ENCODE measurements around the gene GORASP1.

Gene GORASP1

DNA sequence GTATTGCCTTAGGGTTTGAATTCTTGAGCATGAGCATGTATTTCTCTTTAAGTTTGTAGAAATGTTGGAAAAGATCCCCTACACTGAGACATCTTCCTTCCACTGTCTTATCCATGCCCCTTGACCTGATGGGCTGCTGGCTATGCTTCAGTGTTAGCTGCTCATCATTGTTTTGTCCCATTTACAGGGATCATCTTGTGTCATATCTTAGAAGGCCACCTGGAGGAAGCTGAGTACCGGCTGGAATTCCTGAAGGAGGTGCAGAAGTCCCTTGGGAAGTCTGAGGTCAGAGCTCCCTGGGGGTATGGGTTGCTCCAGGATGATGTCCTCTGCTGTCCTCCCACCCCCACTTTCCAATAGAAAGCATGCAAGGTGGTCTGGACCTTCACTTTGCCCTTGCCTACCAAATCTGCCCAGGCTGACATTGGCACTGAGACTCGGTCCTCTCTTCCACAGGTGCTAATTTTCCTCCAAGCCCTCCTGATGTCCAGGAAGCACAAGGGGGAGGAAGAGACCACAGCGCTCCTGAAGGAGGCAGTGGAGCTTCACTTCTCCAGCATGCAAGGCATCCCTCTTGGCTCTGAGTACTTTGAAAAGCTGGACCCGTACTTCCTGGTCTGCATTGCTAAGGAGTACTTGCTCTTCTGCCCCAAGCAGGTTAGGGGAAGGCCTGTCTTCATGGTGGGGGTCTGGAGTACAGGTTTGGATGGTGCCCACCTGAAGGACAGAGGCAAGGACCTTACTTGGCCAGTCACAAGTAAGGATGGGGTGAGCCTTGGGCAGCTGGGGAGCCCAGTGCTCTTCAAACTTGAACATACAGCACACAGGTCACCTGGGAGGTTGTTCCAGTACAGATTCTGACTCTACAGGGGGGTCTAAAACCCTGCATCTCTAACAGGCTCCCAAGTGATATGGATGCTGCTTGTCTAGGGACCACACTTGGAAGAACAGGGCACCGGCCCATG lies 17.7 kb upstream of the GORASP1 start:
- DNase-seq, result no peak

DNA sequence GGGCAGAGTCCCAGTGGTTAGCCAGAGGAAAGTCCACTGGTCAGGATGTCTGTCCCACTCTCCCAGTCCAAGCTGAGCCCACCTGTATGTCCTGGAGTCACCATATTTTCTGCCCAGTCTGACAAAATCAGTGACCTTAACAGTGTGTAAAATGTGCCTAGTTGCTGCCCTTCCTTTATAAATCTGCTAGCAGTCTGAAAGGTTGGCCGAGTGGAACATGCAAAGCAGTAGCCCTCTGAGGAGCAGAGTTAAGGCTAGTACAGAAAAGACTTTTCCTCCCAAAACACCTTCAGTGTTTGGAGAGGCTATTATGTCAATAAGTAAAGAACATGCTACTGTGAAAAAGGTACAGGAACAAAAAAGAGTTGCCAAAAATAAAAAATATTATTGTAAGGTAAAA lies 15.4 kb upstream of the GORASP1 start:
- DNase-seq, result no peak

DNA sequence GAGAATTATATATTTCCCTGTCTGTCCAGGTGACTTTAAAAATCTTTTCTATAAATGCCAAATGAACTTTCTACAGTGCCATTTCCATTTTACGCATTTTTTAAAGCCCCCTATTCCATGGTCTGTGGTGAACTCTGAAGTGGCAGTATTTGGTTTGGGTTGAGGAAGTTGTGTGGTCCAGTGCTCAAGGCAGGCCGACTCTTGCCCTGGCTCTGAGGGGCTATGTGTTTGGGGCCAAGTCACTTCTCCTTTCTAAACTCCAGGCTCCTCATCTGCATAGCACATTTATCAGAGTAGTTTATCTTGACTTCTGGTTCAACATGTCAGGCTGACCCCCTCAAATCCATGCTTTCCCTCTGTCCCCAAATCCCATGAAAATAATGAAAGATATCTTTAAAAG lies 14.2 kb upstream of the GORASP1 start:
- DNase-seq, result no peak

DNA sequence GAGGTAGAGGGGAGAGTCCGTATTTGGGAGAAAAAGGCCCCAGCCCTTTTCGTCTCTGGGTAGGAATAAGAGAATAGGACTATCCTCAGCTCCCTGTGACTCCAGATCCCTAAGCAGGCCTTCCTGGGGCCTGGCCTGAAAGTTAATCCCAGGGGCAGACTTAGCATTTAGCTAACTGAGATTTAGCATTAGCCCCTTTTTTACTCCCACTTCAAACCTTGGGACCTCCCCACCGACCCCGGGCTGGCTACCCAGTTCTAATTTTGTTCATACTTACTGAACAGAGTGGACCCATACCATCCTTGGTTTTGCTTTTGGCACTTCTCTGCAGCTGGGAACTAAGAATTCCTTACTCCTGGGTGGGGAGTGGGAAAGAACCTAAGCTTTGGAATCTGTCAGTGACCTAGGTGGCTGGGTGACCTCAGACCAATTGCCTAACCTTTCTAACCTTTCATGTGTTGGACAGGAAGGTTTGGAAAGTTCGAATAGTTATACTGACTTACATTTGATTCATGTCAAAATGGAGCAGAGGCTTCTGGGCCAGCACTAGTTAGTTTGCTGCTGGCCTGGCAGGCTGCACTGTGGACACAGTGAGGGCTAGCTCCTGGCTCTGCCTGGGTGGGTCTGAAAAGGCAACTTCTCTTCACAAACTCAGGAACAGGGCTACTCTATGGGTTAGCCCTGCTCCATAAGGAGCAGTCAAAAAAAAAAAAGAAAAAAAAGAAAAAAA lies 11.7 kb upstream of the GORASP1 start:
- DNase-seq, result no peak

DNA sequence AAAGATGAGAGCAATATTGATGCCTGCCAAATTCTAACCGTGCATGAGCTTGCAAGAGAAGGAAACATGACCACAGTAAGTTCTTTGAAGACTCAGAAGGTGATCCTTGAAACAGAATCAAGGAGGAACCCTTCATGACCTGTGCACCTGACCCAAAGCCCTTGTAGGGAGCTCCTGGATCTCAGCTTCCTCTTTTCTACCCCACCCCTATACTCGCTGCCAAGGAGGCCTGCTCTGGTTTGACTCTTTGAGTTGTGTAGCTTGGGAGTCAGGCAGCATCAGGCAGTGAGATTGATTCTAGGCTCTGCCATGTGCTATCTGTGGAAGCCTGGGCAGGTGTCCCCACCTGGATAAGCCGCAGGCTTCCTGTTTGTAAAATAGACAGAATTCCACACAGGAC lies 10.7 kb upstream of the GORASP1 start:
- no peak for DNase-seq

DNA sequence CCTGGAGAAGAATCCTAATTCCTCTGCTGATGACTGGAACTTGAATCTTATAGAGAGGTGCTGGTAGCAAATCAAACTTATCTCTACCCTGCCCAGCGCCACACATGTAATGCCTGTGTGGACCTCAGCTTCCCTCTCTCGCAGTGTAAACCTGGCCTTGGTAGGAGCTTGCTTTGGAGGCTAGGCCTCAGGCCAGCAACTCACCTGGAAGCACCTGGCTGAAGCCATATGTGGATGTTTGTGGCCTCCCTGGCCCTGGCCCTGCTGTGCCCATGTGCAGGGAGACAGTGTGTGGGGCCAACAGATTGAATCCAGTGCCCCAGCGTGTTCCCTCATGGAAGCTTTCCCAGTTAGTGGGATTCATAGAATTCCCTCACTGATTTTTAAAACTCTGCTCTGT lies 8.4 kb upstream of the GORASP1 start:
- no peak for DNase-seq

DNA sequence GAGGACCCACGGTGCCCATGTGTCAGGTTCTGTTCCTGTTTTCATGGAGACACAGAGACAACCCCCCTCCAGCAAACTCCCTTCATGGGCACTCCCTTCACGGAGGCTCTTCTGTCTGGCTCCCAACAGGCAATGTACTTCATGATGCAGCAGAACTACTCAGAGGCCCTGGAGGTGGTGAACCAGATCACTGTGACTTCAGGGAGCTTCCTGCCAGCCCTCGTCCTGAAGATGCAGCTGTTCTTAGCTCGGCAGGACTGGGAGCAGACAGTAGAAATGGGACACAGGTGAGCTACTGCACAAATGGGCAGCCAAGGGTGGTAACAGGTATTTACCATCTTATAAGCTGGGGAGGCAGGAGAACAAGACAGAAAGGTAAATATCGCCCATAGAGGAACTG lies 7.0 kb upstream of the GORASP1 start:
- no peak for DNase-seq

DNA sequence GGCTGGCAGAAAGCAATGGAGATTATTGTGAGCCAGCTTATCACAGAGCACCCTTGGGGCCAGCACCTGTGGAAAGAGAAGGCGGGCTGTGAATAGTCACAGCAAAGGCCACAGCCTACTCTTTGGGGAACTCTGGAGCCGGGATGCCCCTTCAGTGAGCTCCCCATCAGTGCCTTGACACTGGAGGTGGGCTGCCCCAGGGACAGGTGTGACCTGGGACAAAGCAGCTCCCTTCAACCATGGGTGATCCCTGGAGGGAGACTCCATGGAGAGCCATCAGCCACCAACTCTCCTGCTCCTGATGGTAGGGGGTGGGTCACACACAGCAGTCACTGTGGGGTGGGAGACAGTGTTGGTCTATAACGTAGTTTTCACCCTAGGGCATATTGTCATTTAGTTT lies 5.9 kb upstream of the GORASP1 start:
- no peak for DNase-seq

DNA sequence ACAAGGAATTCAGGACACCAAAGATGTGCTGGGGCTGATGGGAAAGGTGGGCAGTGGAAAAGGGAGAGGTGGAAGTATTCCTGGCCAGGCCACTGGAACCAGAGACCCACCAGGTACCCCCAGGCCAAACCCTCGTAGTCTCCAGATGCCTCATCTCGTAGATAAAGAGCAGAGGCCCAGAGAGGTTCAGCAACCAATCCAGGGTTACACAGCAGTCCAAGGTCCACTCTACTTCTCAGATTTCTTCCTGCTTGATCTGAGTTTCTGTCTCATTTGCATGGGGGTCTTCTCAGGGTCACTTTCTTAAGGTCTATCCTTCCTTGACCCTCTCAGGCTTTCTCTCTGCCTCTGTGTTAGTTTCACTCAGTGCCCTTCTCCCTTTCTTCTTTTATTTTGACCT lies 5.1 kb upstream of the GORASP1 start:
- DNase-seq, result no peak

DNA sequence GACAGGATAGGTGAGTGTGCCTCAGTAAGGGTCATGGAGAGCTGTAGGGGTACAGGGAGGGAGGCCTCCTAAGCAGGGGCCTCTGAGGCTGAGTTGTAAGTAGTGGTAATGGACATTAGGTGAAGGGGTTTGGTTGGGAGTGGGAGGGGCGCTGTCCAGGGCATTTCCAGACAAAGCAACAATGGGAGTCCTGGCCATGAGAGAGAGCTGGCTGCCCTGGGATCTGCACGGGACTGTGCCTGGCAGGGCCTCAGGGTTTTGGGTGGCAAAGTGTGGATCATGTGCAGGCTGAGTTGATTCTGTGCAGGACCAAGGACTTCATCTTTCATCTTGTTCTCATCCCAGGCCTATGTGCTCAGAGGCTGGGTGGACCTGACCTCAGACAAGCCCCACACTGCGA lies 4.7 kb upstream of the GORASP1 start:
- DNase-seq, result no peak

DNA sequence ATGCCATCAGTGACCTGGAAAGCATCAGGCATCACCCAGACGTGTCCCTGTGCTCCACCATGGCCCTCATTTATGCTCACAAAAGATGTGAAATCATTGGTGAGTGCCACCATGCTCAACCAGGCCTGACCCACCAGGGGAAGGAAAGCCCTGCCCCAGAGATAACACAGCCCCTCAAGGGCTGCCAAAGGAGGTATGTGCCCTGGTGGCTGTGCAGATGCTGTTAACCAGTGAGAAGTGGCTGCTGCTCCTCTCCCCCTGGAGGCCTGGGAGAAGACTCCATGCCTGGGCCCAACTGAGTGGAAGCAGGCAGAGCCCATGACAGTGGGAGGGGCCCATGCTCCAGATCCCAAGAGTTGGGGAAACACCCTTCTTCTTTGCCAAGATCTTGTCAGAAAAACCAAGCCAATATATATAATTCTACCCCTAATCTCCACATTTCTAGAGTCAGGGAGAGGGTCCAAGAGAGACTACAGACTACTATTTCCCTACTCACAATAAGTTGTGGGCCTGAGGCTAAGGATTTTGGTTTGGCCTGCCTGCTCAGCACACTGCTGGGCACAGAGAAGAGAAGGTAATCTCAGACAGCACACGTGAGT lies 2.7 kb upstream of the GORASP1 start:
- no peak for DNase-seq

DNA sequence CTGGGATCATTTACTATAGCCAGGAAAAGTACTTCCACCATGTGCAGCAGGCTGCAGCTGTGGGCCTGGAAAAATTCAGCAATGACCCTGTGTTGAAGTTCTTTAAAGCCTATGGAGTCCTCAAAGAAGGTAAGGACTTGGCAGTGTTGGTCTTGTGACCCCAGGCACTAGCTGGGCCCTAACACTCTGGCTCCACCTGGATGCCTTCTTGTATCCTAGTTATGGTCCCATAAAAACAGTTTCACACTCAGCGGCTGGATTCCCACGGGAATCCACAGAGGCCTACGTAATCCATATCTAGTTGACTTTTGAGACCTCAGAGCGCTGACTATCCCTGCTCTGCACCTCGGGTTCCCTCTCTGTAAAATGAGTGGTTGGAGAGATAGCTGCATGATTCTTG lies 1.7 kb upstream of the GORASP1 start:
- no peak for DNase-seq

DNA sequence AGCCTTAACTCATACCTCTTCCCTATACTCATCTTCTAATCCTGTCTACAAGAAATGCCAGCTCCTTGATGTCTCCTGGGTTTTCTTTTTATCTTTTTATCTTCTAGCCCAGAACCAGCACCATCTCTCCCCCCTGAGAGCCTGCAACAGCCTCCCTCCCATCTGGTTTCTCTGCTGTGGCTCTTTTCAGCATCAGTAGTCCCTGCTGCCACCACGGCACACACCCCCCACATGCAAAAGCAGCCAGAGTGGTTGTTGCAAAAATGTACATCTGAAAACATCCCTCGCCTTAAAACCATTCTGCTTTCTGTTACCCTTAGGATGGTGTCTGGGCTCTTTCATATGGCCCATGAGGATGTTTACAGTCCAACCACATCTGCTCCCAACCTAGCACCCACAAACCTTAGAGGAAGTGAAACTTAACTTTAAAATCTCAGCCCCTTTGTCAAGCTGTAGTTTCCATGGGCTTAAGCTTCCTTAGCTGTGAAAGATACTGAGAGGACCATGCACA lies 828 bp upstream of the GORASP1 start:
- no peak for DNase-seq

DNA sequence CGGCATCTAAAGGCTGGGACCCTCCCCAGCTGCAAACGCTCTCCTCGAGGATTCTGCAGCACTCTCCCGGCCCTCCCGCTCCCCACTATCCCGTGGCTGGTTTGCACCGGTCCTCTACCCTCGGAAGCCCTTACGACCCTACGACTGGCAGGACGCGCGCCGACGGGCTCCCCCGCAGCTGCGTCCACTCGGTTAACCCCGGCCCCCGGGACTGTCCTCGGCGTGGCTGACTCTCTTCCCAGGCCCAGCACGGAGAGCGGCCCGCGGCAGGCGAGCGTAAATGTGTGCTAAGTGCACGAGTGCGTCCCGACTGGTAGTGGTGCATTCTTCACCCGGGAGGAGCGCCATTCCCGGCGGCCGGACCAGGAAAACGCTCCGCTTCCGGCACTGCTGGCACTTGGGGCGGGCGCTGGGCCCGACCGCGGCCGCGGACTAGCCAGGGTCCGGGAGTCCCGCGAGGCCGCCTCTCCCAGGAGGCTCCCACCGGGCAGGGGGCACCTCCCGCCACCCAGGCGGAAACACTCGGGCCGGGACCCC lies 508 bp downstream of the GORASP1 start:
- no peak for DNase-seq

DNA sequence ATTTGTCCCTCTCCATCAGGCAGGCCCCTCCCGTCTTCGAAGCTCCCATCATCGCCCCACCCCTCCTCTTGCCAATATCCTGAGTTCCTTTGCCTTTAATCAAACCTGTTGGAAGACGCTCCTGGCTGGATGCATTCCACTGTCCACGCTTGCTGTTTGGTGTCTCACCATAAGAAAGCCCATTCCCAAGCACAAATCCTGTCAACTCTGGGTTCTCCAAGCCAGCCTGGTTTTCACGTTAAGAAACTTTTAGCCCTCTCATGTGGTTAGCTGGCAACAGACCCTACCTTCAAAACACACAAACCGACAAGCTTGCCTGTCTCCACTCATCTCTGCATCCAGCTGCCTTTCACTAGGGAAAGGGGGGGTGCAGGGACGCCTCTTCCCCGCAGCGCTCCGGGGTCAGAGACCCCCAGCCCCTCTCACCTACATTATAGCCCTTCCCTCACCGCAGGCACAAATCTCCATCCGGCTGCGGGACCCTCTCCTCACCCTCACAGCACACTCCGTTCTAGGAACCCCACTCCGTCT lies 1.1 kb downstream of the GORASP1 start:
- no peak for DNase-seq

DNA sequence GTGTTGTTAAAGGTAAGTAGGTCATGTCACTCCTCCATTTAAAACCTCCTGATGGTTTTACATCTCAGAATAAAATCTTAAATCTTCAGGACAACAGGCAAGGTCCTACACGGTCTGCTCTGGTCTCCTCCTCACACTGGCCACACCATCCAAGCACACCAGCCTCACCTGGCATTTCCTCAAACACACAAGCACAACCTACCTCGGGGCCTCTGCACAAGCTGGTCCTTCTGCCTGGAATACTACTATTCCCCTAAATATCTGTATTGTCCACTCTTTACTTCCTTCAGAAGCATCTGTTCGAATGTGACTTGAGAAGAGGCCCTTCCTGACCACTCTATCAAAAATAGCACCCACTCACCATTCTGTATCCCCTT lies 1.8 kb downstream of the GORASP1 start:
- no peak for DNase-seq

DNA sequence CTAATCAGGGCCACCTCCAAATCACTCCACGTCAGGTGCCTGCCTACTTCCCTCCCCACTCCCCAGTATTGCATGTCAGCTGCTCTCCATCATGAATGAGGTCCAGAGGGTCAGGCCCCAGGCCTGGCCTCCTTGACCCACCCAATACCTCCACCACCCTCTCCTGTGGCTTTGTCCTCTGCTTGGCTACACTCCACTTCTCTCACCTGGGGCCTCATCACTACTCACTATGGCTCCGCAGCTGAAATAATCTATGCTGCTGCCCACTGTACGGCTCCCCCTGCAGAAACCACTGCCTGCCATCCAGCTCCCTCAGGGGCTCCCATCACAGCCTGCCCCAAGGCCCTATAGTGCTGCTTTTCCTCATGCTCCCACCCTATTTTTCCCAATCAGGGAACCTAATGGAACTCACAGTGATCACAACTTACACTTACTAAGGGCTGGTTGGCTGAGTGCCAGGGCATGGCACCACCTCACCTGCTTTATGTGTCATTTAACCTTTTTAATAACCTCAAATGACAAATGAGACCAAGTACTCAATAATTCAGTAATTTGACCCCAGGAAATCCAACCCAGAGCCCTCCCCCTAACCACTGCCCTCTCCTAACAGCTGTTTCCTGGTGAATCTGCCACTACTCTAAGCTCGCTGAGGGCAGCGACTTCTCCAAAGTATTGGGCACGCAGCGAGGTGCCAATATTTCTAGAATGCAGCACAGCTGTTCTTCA lies 2.3 kb downstream of the GORASP1 start:
- DNase-seq, result no peak

DNA sequence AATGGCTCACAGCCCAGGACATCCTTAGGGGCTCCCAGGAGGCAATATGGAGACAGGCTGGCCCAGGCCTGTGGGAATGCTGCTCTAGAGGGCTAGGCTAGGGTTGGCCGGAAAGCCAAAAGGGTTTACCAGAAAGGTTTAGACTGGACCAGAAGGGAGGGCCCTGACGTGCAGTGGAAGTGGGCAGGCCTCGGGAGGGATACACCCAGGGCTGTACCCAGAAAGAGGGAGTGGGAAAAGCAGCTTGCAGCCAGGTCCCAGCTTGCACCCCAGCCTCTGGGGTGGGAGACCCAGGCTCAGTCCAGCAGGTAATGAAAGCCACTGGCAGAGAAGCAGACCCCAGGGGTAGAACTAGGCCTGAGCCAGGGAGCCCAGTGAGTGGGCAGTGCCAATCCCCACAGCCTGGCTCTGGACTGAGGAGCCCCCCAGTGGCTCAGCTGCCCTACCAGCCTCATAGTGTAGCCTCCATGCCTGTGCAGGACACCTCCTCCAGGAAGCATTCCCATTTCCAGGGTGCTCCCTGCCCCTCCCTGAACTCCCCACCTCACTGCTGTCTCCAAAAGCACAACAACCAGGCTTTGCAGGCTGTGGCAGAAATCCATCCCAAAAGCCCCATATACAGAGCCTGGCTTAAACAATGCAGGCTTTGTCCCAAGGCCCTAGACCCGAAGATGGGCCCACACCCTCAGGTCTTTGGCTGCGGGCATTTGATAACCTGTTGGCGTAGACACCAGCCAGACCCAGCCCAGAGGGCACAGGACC lies 3.5 kb downstream of the GORASP1 start:
- DNase-seq, result no peak

DNA sequence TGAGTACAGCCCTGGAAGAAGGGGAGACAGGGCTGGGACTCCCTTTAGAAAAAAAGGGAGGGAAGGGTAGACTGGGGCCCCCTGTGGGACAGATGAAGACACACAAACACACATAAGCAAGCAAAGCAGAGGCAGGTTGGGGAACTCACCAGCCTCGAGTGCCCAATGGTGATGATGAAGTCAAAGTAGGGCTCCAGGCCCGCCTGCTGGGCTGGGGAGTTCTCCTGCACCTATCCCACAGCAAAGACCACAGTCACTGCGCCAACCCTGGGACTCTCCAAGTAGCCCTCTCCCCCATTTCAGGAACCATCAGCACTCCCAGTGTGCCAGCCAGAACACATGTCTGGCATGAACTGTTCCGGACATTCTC lies 4.1 kb downstream of the GORASP1 start:
- DNase-seq, result no peak

DNA sequence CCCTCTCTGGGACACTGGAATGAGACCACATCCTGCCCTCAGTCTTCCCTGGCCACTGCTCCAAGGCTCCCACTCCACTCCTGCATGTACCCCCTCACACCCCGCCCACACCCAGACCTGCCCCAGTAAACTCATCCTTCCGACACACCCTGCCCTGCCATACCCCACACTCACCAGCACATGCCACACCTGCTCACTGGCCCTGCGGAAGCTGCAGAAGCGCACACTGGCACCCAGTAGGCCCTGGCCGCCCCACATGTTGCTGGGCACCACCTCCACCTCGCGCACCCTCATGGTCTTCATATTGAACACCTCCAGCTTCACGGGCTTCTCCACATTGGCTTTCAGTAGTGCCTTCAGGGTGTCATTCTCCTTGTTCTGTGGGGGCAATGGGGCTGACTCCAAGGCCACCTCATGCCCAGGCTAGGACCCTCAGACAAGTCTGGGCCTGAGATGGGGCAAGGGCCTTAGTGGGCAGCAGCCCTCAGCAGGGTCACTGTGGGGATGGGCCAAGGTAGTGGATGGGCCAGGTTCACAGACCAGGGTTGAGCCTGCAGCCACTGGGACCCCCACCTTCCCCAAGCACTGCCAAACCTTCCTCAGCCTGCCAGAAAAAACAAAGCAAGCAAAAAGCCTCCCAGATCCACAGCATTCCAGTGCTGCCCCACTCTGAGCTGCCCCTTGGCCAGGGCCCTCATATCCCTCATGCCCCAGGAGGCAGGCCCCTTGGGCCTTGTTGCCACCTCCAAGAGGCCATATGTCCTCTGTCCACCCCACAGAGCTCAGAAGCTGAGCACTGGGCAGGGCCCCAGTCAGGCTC lies 4.7 kb downstream of the GORASP1 start:
- no peak for DNase-seq

Data from NCI-H187 (cell line).